Uterus (tissue), 4 donors: ENCODE data around the gene LPO. TPM values are rescaled to one million over a fixed set of nuclear protein-coding genes. Genes with fewer than 3 reads are reported as not detected.

Experiments used
- DNase-seq, 2 donors: peaks; one replicate each; pipeline ENCODE4 v3.0.0-alpha.2; 2019 to 2020
- H3K27ac ChIP-seq, 2 donors: fragments of 200-600 bp; sonication (generic); 1 replicate in 1 of 2; 2 replicates in 1 of 2; pipeline ENCODE4 v1.5.1; 2016 to 2018
- H3K27me3 ChIP-seq, 2 donors: fragments of 200-600 bp; sonication (generic); one replicate each; pipeline ENCODE4 v1.5.1; 2018 to 2019; ENCODE audit warnings: control low read depth in 1 of 2
- H3K36me3 ChIP-seq, 2 donors: fragments of 200-600 bp; sonication (generic); one replicate each; pipeline ENCODE4 v1.5.1; 2019; ENCODE audit warnings: control low read depth in 1 of 2
- H3K4me1 ChIP-seq, 2 donors: fragments of 200-600 bp; sonication (generic); one replicate each; pipeline ENCODE4 v1.5.1; 2018 to 2019; ENCODE audit warnings: control low read depth in 1 of 2
- H3K4me3 ChIP-seq, 2 donors: fragments of 200-600 bp; sonication (generic); 1 replicate in 1 of 2; 2 replicates in 1 of 2; pipeline ENCODE4 v1.5.1; 2018 to 2019; ENCODE audit warnings: mild to moderate bottlenecking in 1 of 2
- H3K9me3 ChIP-seq, 2 donors: fragments of 200-600 bp; sonication (generic); one replicate each; pipeline ENCODE4 v1.5.1; 2019; ENCODE audit warnings: control low read depth in 1 of 2
- CTCF ChIP-seq, 4 experiments: fragments of 200-600 bp in 2 of 4; fragments of 450-650 bp in 2 of 4; sonication (generic) in 2 of 4; IDR thresholded peaks; one replicate each; pipeline ENCODE4 v1.5.1; 2016 to 2019; ENCODE audit warnings: antibody characterized with exemption in 4 of 4, mild to moderate bottlenecking in 2 of 4, moderate library complexity in 1 of 4
- POLR2A ChIP-seq, 2 donors: fragments of 450-650 bp; IDR thresholded peaks; one replicate each; pipeline ENCODE4 v1.6.1; 2016; ENCODE audit warnings: antibody characterized with exemption in 2 of 2, mild to moderate bottlenecking in 1 of 2, moderate library complexity in 1 of 2
- intact Hi-C: fragments of 100-400 bp; cut with DNase I; formaldehyde crosslinking; loops from one replicate; pipeline ENCODE4 v1.15.1; 2023; ENCODE audit warnings: low total_unique reads
- total RNA-seq, 4 donors: library from RNA; depleted of rRNA in 3 of 4; stranded (reverse); fragments of >200 nt in 3 of 4; gene quantifications; one replicate each; pipeline versions ENCODE4 v1.1.0 to v1.2.4, GENCODE V29; 2014 to 2023
- donor health status: DM: yes; HTN: yes; CAD: no.

The LPO gene
- total RNA-seq, 4 donors from 2014 or later, result not detected

GRCh38 chr17:58233543-58233942, 4.8 kb upstream of the LPO start:
- TF ChIP-seq POLR2A (IDR thresholded peaks at IDR 0.05), result no peak
- TF ChIP-seq CTCF (IDR thresholded peaks at IDR 0.05), result no peak
- DNase-seq, result no peak
- Histone ChIP-seq H3K27ac (no peak overlapping the region), H3K4me1 (no peaks in the 10 kb centered on the region), H3K36me3 (no peaks in the 10 kb centered on the region), H3K4me3 (no peak overlapping the region), H3K9me3 (no peaks in the 10 kb centered on the region), H3K27me3 (no peaks in the 10 kb centered on the region)
- intact Hi-C loops, result no loop called here

- H3K27me3 ChIP-seq, result no peaks in the 10 kb centered on the region
- no peaks in the 10 kb centered on the region for H3K9me3 ChIP-seq
- no peaks in the 10 kb centered on the region for H3K36me3 ChIP-seq
Observed at GRCh38 chr17:58234512-58234911, 3.9 kb upstream of the LPO start.

GRCh38 chr17:58235821-58236220, 2.6 kb upstream of the LPO start:
- TF ChIP-seq POLR2A (IDR thresholded peaks at IDR 0.05) (no peak), CTCF (IDR thresholded peaks at IDR 0.05) (no peak)
- H3K9me3 ChIP-seq, result no peaks in the 10 kb centered on the region
- no peak for DNase-seq
- H3K4me1 ChIP-seq, result no peaks in the 10 kb centered on the region
- H3K36me3 ChIP-seq, result no peaks in the 10 kb centered on the region
- intact Hi-C loops, result no loop called here
- H3K4me3 ChIP-seq, result no peak overlapping the region
- no peaks in the 10 kb centered on the region for H3K27me3 ChIP-seq
- H3K27ac ChIP-seq, result no peak overlapping the region

More at GRCh38 chr17:58234512-58234911, 3.9 kb upstream of the LPO start:
- intact Hi-C loops, result no loop called here
- no peak overlapping the region for H3K27ac ChIP-seq
- no peaks in the 10 kb centered on the region for H3K4me1 ChIP-seq
- no peak for DNase-seq
- TF ChIP-seq CTCF (IDR thresholded peaks at IDR 0.05) (no peak), POLR2A (IDR thresholded peaks at IDR 0.05) (no peak)
- H3K4me3 ChIP-seq, result no peak overlapping the region

- TF ChIP-seq POLR2A (IDR thresholded peaks at IDR 0.05) (no peak), CTCF (IDR thresholded peaks at IDR 0.05) (no peak)
- Histone ChIP-seq H3K9me3 (no peaks in the 10 kb centered on the region), H3K27me3 (no peaks in the 10 kb centered on the region), H3K27ac (no peak overlapping the region), H3K4me1 (no peaks in the 10 kb centered on the region), H3K36me3 (no peaks in the 10 kb centered on the region), H3K4me3 (no peak overlapping the region)
- intact Hi-C loops, result no loop called here
- no peak for DNase-seq
Observed at GRCh38 chr17:58236394-58236793, 2.0 kb upstream of the LPO start.

- no peak for DNase-seq
- no peaks in the 10 kb centered on the region for H3K27me3 ChIP-seq
- H3K9me3 ChIP-seq, result no peaks in the 10 kb centered on the region
- TF ChIP-seq POLR2A (IDR thresholded peaks at IDR 0.05), result no peak
- TF ChIP-seq CTCF (IDR thresholded peaks at IDR 0.05), result no peak
- H3K4me3 ChIP-seq, result no peak overlapping the region
- no peaks in the 10 kb centered on the region for H3K36me3 ChIP-seq
- intact Hi-C loops, result no loop called here
- H3K27ac ChIP-seq, result no peak overlapping the region
- H3K4me1 ChIP-seq, result no peaks in the 10 kb centered on the region
Observed at GRCh38 chr17:58239987-58240386, 1.6 kb downstream of the LPO start.
